Measurements from ENCODE around the gene DYNC2H1.

DYNC2H1 gene

GRCh38 chr11:103108933-103109817 lies at the start of gene DYNC2H1:
TSS of gene DYNC2H1 (plus strand) at chr11:103109426. CDS start at chr11:103109575, 149 bp downstream.
- peak; percentile 91 for DNase-seq (ENCODE audit: low read depth)
- peak within 1 kb of the TSS; percentile 82 for H3K4me3 ChIP-seq (ENCODE audit: low read length)
- TF ChIP-seq, protein P1, sequence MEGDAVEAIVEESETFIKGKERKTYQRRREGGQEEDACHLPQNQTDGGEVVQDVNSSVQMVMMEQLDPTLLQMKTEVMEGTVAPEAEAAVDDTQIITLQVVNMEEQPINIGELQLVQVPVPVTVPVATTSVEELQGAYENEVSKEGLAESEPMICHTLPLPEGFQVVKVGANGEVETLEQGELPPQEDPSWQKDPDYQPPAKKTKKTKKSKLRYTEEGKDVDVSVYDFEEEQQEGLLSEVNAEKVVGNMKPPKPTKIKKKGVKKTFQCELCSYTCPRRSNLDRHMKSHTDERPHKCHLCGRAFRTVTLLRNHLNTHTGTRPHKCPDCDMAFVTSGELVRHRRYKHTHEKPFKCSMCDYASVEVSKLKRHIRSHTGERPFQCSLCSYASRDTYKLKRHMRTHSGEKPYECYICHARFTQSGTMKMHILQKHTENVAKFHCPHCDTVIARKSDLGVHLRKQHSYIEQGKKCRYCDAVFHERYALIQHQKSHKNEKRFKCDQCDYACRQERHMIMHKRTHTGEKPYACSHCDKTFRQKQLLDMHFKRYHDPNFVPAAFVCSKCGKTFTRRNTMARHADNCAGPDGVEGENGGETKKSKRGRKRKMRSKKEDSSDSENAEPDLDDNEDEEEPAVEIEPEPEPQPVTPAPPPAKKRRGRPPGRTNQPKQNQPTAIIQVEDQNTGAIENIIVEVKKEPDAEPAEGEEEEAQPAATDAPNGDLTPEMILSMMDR (conservative IDR thresholded peaks at IDR 0.05; ENCODE audit: low read length) = peak; percentile 61

GRCh38 chr11:103061656-103062055 lies 47.6 kb upstream of the DYNC2H1 start:
- H3K4me3 ChIP-seq (ENCODE audit: low read length) = no peak overlapping the region
- DNase-seq (ENCODE audit: low read depth) = no peak
- TF ChIP-seq, protein P1 (conservative IDR thresholded peaks at IDR 0.05; ENCODE audit: low read length) = no peak

DNA sequence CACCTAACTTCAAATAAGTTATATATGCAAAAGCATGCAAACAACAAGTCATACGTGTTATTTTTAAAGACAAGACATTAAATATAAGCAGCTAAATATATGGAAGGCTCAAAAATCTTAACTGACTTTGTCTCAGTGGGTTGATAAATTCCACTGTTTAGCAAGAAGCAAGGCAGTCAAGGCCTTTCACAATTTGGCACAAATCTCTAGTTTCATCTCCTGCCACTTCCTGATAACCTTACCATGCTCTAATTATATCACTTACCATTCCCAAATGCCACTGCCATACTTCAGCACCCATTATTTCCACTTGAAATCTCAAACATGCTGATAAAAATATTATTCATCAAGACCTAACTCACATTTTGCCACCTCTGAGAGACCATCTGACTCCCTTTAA lies 42.1 kb upstream of the DYNC2H1 start:
- DNase-seq (ENCODE audit: low read depth) = no peak
- TF ChIP-seq, protein P1 (conservative IDR thresholded peaks at IDR 0.05; ENCODE audit: low read length) = no peak

DNA sequence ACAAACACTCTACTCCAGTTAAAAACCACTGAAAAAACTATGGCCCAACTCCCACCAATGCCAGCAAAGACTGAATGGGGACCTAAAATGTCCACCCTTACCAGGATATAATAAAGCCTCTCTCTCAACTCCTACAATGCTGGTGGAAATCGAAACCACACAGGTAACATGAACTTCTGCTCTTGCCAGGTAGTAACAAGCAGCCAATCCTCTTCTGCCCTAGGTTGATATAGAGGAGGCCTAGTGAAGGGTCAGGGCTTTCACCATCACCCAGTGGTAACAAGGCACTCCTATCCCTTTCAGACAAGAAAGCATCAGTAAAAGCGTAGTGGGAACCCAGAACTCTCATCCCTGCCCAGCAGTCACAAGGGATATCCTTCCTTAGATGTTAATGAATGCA lies 39.9 kb upstream of the DYNC2H1 start:
- H3K4me3 ChIP-seq (ENCODE audit: low read length) = no peak overlapping the region
- TF ChIP-seq, protein P1 (conservative IDR thresholded peaks at IDR 0.05; ENCODE audit: low read length) = no peak
- DNase-seq (ENCODE audit: low read depth) = no peak

More for the DNA sequence above, 42.1 kb upstream of the DYNC2H1 start:
- H3K4me3 ChIP-seq (ENCODE audit: low read length) = no peak overlapping the region

DNA sequence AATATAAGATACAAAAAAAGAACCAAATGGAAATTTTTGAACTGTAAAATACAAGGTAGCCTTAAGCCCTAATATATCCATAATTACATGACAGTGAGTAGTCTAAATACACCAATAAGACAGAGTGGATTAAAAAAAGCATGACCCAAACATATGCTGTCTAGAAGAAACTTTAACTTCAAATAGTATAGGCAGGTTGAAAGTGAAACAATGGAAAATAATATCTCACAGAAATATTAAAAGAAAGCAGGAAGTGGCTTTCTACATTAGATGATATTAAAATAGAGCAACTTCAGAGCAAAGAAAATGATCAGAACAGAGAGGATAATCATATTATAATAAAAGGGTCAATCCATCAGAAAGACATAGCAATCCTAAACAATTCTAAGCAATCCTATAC lies 39.1 kb upstream of the DYNC2H1 start:
- TF ChIP-seq, protein P1 (conservative IDR thresholded peaks at IDR 0.05; ENCODE audit: low read length) = no peak
- DNase-seq (ENCODE audit: low read depth) = no peak
- no peak overlapping the region for H3K4me3 ChIP-seq (ENCODE audit: low read length)

GRCh38 chr11:103071008-103071407 lies 38.2 kb upstream of the DYNC2H1 start:
- TF ChIP-seq, protein P1 (conservative IDR thresholded peaks at IDR 0.05; ENCODE audit: low read length) = no peak
- H3K4me3 ChIP-seq (ENCODE audit: low read length) = no peak overlapping the region
- DNase-seq (ENCODE audit: low read depth) = no peak

DNA sequence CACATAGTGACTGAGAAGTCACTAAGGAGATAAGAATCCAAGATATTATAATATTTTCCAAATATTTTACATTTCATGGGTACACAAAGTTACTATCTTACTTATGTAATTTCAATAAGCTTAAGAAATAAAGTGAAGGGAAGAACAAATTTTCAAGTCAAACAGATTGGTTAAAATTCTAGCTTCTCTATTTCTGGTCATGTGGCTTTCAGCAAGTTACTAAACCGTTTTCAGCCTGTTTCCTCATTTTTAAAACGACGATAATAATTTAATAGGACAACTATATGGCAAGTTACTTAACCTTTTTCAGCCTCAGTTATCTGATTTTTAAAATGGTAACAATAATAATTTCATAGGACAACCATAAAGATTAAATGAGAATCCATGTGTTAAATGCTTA lies 32.9 kb upstream of the DYNC2H1 start:
- no peak for DNase-seq (ENCODE audit: low read depth)
- H3K4me3 ChIP-seq (ENCODE audit: low read length) = no peak overlapping the region
- TF ChIP-seq, protein P1 (conservative IDR thresholded peaks at IDR 0.05; ENCODE audit: low read length) = no peak

Data from AG10803 (cell line).